NB4 (cell line): ENCODE measurements around the gene PSMD13.

Experiments
- DNase-seq: peaks from one replicate; pipeline ENCODE4 v3.0.0; 2010; ENCODE audit warnings: low read depth
- H3K4me3 ChIP-seq: one replicate; pipeline ENCODE4 v1.5.1; 2011; ENCODE audit warnings: mild to moderate bottlenecking, low read depth, low read length, moderate library complexity
- CTCF ChIP-seq: IDR thresholded peaks from one replicate; pipeline ENCODE4 v1.5.1; 2012; ENCODE audit warnings: low read depth, low read length
- MAX ChIP-seq: IDR thresholded peaks from 2 replicates; pipeline ENCODE4 v1.6.1; 2011; ENCODE audit warnings: low read depth, low read length
- MYC ChIP-seq: IDR thresholded peaks from 2 replicates; pipeline ENCODE4 v1.6.1; 2011; ENCODE audit warnings: low read depth, low read length
- POLR2A ChIP-seq: IDR thresholded peaks from 2 replicates; pipeline ENCODE4 v1.6.1; 2011; ENCODE audit warnings: mild to moderate bottlenecking; ENCODE audit not compliant: insufficient read length; ENCODE audit errors: extremely low read depth

The PSMD13 gene

GRCh38 chr11:197741-198235 is 39.0 kb upstream of the PSMD13 start:
- H3K4me3 ChIP-seq, result no peak overlapping the region
- DNase-seq, result no peak
- TF ChIP-seq MYC (no peak), POLR2A (no peak), CTCF (no peak), MAX (no peak)

- TF ChIP-seq CTCF, result no peak
- no peak for TF ChIP-seq POLR2A
- no peak for TF ChIP-seq MYC
- TF ChIP-seq MAX, result no peak
- no peak for DNase-seq
- no peak overlapping the region for H3K4me3 ChIP-seq
Measured at GRCh38 chr11:198236-198806, 38.5 kb upstream of the PSMD13 start.

- TF ChIP-seq MYC, result no peak
- no peak for TF ChIP-seq MAX
- TF ChIP-seq CTCF, result no peak
- TF ChIP-seq POLR2A, result no peak
- no peak overlapping the region for H3K4me3 ChIP-seq
- no peak for DNase-seq
Measured at GRCh38 chr11:199004-199581, 37.7 kb upstream of the PSMD13 start.

GRCh38 chr11:199782-200181 is 37.0 kb upstream of the PSMD13 start:
- H3K4me3 ChIP-seq, result no peak overlapping the region
- TF ChIP-seq MAX (no peak), MYC (no peak), POLR2A (no peak), CTCF (no peak)
- DNase-seq, result no peak

GRCh38 chr11:200224-201003 is 36.4 kb upstream of the PSMD13 start:
- no peak overlapping the region for H3K4me3 ChIP-seq
- TF ChIP-seq CTCF (no peak), MAX (no peak), MYC (no peak)
- no peak for DNase-seq
